ENCODE results near the gene SMIM1.

DNA sequence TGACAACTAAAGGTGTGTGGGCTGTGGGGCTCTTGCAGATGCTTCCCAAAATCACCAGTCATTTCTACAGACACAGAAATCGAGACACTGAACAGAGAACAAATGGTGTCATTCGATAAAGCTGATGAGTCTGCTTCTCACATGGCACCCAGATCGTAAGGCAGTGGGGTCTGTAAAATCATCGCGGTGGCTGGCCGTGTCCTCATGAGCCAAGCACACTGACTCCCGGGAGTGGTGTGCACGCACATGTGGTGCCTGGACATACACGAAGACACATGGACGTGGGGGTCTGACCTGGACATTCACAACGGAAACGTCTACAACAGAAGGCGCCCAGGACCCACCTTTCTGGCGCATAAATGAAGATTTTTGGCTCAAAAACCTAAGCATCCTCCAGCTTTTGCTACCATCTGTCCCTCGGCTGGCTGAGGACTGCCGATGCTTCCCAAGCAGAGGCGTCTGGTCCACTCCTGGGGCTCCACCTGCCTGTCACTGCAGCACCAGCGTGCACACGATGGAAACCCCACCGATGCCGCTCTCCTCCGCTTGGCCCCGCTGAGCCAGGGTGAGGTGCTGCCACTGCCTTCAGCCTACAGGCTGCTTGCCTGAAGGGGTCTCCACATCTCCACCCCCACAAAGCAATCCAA lies 6.8 kb downstream of the SMIM1 start:
- TF ChIP-seq, protein P1, sequence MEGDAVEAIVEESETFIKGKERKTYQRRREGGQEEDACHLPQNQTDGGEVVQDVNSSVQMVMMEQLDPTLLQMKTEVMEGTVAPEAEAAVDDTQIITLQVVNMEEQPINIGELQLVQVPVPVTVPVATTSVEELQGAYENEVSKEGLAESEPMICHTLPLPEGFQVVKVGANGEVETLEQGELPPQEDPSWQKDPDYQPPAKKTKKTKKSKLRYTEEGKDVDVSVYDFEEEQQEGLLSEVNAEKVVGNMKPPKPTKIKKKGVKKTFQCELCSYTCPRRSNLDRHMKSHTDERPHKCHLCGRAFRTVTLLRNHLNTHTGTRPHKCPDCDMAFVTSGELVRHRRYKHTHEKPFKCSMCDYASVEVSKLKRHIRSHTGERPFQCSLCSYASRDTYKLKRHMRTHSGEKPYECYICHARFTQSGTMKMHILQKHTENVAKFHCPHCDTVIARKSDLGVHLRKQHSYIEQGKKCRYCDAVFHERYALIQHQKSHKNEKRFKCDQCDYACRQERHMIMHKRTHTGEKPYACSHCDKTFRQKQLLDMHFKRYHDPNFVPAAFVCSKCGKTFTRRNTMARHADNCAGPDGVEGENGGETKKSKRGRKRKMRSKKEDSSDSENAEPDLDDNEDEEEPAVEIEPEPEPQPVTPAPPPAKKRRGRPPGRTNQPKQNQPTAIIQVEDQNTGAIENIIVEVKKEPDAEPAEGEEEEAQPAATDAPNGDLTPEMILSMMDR (IDR thresholded peaks at IDR 0.05), result no peak
- no peak for TF ChIP-seq POLR2AphosphoS5 (IDR thresholded peaks at IDR 0.05)
